Aorta (tissue), 5 donors: ENCODE results near the gene SH2D6. TPM values are rescaled to one million over a fixed set of nuclear protein-coding genes. Genes with fewer than 3 reads are reported as not detected.
"Not testable (repeated sequence)": the region's sequence is repeated elsewhere in the genome, so short reads cannot be mapped to it uniquely, and the experiment has no call there.

Experiments used
- ATAC-seq: fragments of 200-7000 bp; cut with Tn5 transposase; one replicate; pipeline ENCODE4 v1.9.1; 2022; ENCODE audit warnings: moderate library complexity; ENCODE audit not compliant: low FRiP score
- DNase-seq, 2 donors: peaks; one replicate each; pipeline ENCODE4 v3.0.0-alpha.2; 2020
- H3K27ac ChIP-seq, 2 donors: one replicate each; pipeline ENCODE4 v1.5.1; 2013; ENCODE audit warnings: low read length in 2 of 2, mild to moderate bottlenecking in 2 of 2, moderate library complexity in 2 of 2, control low read depth in 1 of 2, inconsistent platforms in 1 of 2, low read depth in 1 of 2
- H3K27me3 ChIP-seq, 2 donors: one replicate each; pipeline ENCODE4 v1.6.1; 2013; ENCODE audit warnings: control low read depth in 1 of 2, low read length in 1 of 2, mild to moderate bottlenecking in 1 of 2, moderate library complexity in 1 of 2; ENCODE audit not compliant: insufficient read depth in 2 of 2, control insufficient read depth in 1 of 2
- H3K36me3 ChIP-seq, 2 donors: one replicate each; pipeline ENCODE4 v1.6.1; 2013; ENCODE audit warnings: control low read depth in 1 of 2, low read length in 1 of 2, mild to moderate bottlenecking in 1 of 2; ENCODE audit not compliant: insufficient read depth in 2 of 2, control insufficient read depth in 1 of 2
- H3K4me1 ChIP-seq, 2 donors: one replicate each; pipeline ENCODE4 v1.6.1; 2013; ENCODE audit warnings: low read length in 2 of 2, control low read depth in 1 of 2, mild to moderate bottlenecking in 1 of 2, moderate library complexity in 1 of 2; ENCODE audit not compliant: insufficient read depth in 2 of 2, control insufficient read depth in 1 of 2
- H3K4me3 ChIP-seq, 2 donors: one replicate each; pipeline ENCODE4 v1.5.1; 2013; ENCODE audit warnings: low read length in 2 of 2, control low read depth in 1 of 2, mild to moderate bottlenecking in 1 of 2
- H3K9me3 ChIP-seq: one replicate; pipeline ENCODE4 v1.6.1; 2013; ENCODE audit warnings: mild to moderate bottlenecking, low read length; ENCODE audit not compliant: control insufficient read depth
- WGBS, 2 donors: extraction: QIAGEN DNeasy Blood & Tissue Kit; methylation state at CpG; one replicate each; pipeline ENCODE4 v1.1.7; 2013; 5-methylcytosine and 5-hydroxymethylcytosine counted together
- intact Hi-C, 2 donors: fragments of 100-400 bp; cut with DNase I; formaldehyde crosslinking; loops; one replicate each; pipeline versions ENCODE4 v1.14.2 to v1.15.0; 2022
- polyA plus RNA-seq, 2 donors: library from polyadenylated mRNA; stranded (reverse); fragments of 200-250 nt; gene quantifications; one replicate each; pipeline ENCODE4 v1.2.3, GENCODE V29; 2013
- total RNA-seq, 2 donors: library from RNA; stranded (reverse); fragmentation: NEBNext Ultra II Directional; extraction: Animal tissue kit (Norgen Biotek cat#: 25700); gene quantifications; one replicate each; pipeline ENCODE4 v1.2.1, GENCODE V29; 2021
- donor health status: healthy with polysubstance abuse.
- donor health status: Bipolar disorder and iron deficiency.
- donor health status: DM: no; HTN: no; CAD: no.
- donor health status: DM: no; HTN: no; CAD: no.
- donor health status: DM: yes; HTN: yes; CAD: no.

The SH2D6 gene
- total and polyA plus RNA-seq, 4 donors: 1.5 TPM; not detected in 3

DNA sequence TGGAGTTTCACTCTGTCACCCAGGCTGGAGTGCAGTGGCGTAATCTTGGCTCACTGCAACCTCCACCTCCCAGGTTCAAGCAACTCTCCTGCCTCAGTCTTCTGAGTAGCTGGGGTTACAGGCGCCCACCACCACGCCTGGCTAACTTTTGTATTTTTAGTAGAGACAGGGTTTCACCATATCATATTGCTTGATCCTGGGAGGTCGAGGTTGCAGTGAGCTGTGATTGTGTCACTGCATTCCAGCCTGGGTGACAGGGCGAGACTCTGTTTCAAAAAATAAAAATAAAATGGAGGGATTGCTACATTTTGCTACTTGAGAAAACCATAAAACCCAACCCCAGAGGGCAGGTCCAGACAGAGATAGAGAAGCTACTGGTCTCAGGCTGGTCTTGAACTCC, 35.4 kb upstream of the SH2D6 start:
- H3K27ac ChIP-seq, H3K36me3 ChIP-seq, H3K4me1 ChIP-seq, H3K9me3 ChIP-seq, ATAC-seq, DNase-seq, intact Hi-C loops, H3K4me3 ChIP-seq, H3K27me3 ChIP-seq: not testable (repeated sequence)
- WGBS, 2 donors: 89 to 91% methylated on average over 5 of the region's 5 CpGs

DNA sequence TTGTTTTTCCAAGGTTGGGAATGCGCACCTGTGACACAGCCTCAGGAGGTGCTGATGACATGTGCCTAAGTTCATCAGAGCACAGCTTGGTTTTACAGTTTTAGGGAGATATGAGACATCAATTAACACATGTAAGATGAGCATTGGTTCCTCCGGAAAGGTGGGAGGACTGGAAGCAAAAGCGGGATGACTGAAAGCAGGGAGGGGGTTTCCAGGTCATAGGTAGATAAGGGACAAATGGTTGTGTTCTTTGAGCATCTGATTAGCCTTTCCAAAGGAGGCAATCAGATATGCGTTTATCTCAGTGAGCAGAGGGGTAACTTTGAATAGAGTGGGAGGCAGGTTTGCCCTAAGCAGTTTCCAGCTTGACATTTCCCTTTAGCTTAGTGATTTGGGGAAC, 34.7 kb upstream of the SH2D6 start:
- H3K27ac ChIP-seq: no peak overlapping the region
- intact Hi-C loops: no loop called here
- WGBS, 2 donors: 85 to 90% methylated on average over 4 of the region's 4 CpGs
- ATAC-seq (no peak), DNase-seq (no peak)
- H3K4me3 ChIP-seq: no peak overlapping the region
- peaks cover 0 to 4% of the 10 kb centered on the region in 2 donors for H3K36me3 ChIP-seq
- no peaks in the 10 kb centered on the region for H3K27me3 ChIP-seq
- no peaks in the 10 kb centered on the region for H3K9me3 ChIP-seq
- no peaks in the 10 kb centered on the region for H3K4me1 ChIP-seq

- Histone ChIP-seq H3K4me3 (no peak overlapping the region), H3K36me3 (peaks cover 0 to 4% of the 10 kb centered on the region in 2 donors), H3K27me3 (no peaks in the 10 kb centered on the region), H3K27ac (no peak overlapping the region), H3K9me3 (no peaks in the 10 kb centered on the region), H3K4me1 (no peaks in the 10 kb centered on the region)
- intact Hi-C loops: no loop called here
- ATAC-seq (no peak), DNase-seq (no peak)
- 70 to 85% methylated on average over 2 of the region's 2 CpGs for WGBS, 2 donors
These were observed 32.8 kb upstream of the SH2D6 start for GRCh38 chr2:85385746-85386145.

GRCh38 chr2:85387754-85388153, 30.8 kb upstream of the SH2D6 start:
- ATAC-seq (no peak), DNase-seq (no peak)
- H3K36me3 ChIP-seq: peaks cover 0 to 5% of the 10 kb centered on the region in 2 donors
- intact Hi-C loops: no loop called here
- H3K27me3 ChIP-seq: no peaks in the 10 kb centered on the region
- WGBS, 2 donors: 78 to 87% methylated on average over 2 of the region's 2 CpGs
- H3K4me3 ChIP-seq: no peak overlapping the region
- no peaks in the 10 kb centered on the region for H3K4me1 ChIP-seq
- no peak overlapping the region for H3K27ac ChIP-seq
- no peaks in the 10 kb centered on the region for H3K9me3 ChIP-seq

- ATAC-seq (no peak), DNase-seq (no peak)
- Histone ChIP-seq H3K4me3 (no peak overlapping the region), H3K27me3 (no peaks in the 10 kb centered on the region), H3K36me3 (peaks cover 0 to 5% of the 10 kb centered on the region in 2 donors), H3K9me3 (no peaks in the 10 kb centered on the region), H3K4me1 (no peaks in the 10 kb centered on the region), H3K27ac (no peak overlapping the region)
- WGBS, 2 donors: 83% methylated on average over 9 of the region's 9 CpGs
- intact Hi-C loops: no loop called here
These were observed 29.5 kb upstream of the SH2D6 start for GRCh38 chr2:85388878-85389538.

GRCh38 chr2:85390941-85391669, 27.4 kb upstream of the SH2D6 start:
- 80 to 81% methylated on average over 11 of the region's 11 CpGs for WGBS, 2 donors
- intact Hi-C loops: no loop called here
- Histone ChIP-seq H3K4me1 (no peaks in the 10 kb centered on the region), H3K9me3 (no peaks in the 10 kb centered on the region), H3K27ac (no peak overlapping the region), H3K36me3 (peaks cover 0 to 1% of the 10 kb centered on the region in 2 donors), H3K4me3 (no peak overlapping the region), H3K27me3 (no peaks in the 10 kb centered on the region)
- DNase-seq (peak; percentile 72 to 91), ATAC-seq (peak; percentile 61)

DNA sequence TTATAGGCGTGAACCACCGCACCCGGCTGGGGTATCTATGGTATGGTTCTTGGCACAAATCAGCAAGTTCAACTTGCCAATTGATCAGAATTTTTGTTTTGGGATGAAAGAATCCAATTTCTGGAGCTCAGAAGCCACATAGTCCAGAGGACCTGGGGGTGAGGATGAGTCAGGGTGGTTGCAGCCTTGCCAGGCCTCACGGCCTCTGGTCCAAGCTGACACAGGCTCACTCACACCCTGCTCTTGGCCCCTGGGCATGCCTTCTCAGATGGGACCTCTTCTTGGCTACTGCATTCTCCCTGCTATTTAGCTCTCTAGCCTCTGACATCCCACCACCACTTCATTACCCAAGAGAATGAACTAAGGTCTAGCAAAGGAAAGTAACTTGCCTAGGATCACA, 24.7 kb upstream of the SH2D6 start:
- ATAC-seq (no peak), DNase-seq (peak in 1 of 2 donors; percentile 71)
- WGBS, 2 donors: 84 to 89% methylated on average over 4 of the region's 4 CpGs
- H3K27ac ChIP-seq: no peak overlapping the region
- H3K9me3 ChIP-seq: no peaks in the 10 kb centered on the region
- H3K27me3 ChIP-seq: no peaks in the 10 kb centered on the region
- H3K4me3 ChIP-seq: no peak overlapping the region
- H3K36me3 ChIP-seq: peaks cover 0 to 1% of the 10 kb centered on the region in 2 donors
- H3K4me1 ChIP-seq: no peaks in the 10 kb centered on the region
- intact Hi-C loops: no loop called here

- intact Hi-C loops: no loop called here
- H3K27ac ChIP-seq: no peak overlapping the region
- 37 to 55% methylated on average over 4 of the region's 4 CpGs for WGBS, 2 donors
- H3K9me3 ChIP-seq: no peaks in the 10 kb centered on the region
- H3K4me1 ChIP-seq: no peaks in the 10 kb centered on the region
- DNase-seq (peak in 1 of 2 donors; percentile 81), ATAC-seq (no peak)
- peaks cover 0 to 1% of the 10 kb centered on the region in 2 donors for H3K36me3 ChIP-seq
- no peaks in the 10 kb centered on the region for H3K27me3 ChIP-seq
- no peak overlapping the region for H3K4me3 ChIP-seq
These were observed 24.2 kb upstream of the SH2D6 start for GRCh38 chr2:85394261-85394681.

GRCh38 chr2:85394976-85395375, 23.5 kb upstream of the SH2D6 start:
- no peaks in the 10 kb centered on the region for H3K27me3 ChIP-seq

More at GRCh38 chr2:85394976-85395375, 23.5 kb upstream of the SH2D6 start:
- intact Hi-C loops: no loop called here
- H3K9me3 ChIP-seq: no peaks in the 10 kb centered on the region
- peaks cover 0 to 1% of the 10 kb centered on the region in 2 donors for H3K36me3 ChIP-seq
- no peak for ATAC-seq
- no peak overlapping the region for H3K4me3 ChIP-seq
- H3K27ac ChIP-seq: no peak overlapping the region
- WGBS, 2 donors: 89 to 94% methylated on average over 6 of the region's 6 CpGs
- DNase-seq: peak in 1 of 2 donors; percentile 32
- no peaks in the 10 kb centered on the region for H3K4me1 ChIP-seq
